Esophagus squamous epithelium (tissue), 4 donors: ENCODE results near the gene MPND.

Source experiments
- CTCF ChIP-seq, 6 experiments: fragments of 450-650 bp in 4 of 6; fragments of 200-600 bp in 2 of 6; sonication (generic) in 2 of 6; IDR thresholded peaks; one replicate each; pipeline ENCODE4 v1.5.1; 2016 to 2019; ENCODE audit warnings: antibody characterized with exemption in 6 of 6, mild to moderate bottlenecking in 4 of 6, moderate library complexity in 4 of 6
- POLR2A ChIP-seq, 4 donors: fragments of 450-650 bp; IDR thresholded peaks; one replicate each; pipeline ENCODE4 v1.6.1; 2017; ENCODE audit warnings: antibody characterized with exemption in 4 of 4, mild to moderate bottlenecking in 4 of 4, moderate library complexity in 3 of 4

DNA sequence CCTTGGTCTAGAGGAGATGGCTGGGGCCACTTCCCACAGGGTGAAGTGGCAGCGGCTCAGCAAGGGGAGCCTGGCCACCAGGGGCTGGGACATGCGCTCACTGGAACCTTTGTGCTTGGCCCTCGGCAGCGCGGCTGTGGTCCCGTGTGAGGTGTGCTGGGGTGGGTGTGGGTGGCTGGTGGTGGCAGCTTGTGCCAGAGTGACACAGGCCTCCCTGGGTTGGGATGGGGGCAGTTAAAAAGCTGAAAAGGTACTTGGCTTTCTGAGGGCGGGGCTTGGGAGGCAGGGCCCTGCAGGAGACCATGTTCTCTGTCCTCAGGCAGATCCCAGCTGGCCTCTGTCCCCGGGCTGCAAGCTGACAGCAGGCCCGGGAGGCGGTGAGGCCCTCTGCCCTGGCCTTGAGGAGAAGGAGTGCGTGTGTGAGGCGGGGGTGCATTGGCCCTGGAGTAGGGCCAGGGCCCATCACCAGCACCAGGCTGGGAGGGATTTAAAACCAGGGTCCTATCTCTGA is 17.3 kb downstream of the MPND start:
- TF ChIP-seq CTCF (IDR thresholded peaks at IDR 0.05) = no peak
- TF ChIP-seq POLR2A (IDR thresholded peaks at IDR 0.05) = no peak
